ENCODE results near the gene LRP4.

LRP4 gene

DNA sequence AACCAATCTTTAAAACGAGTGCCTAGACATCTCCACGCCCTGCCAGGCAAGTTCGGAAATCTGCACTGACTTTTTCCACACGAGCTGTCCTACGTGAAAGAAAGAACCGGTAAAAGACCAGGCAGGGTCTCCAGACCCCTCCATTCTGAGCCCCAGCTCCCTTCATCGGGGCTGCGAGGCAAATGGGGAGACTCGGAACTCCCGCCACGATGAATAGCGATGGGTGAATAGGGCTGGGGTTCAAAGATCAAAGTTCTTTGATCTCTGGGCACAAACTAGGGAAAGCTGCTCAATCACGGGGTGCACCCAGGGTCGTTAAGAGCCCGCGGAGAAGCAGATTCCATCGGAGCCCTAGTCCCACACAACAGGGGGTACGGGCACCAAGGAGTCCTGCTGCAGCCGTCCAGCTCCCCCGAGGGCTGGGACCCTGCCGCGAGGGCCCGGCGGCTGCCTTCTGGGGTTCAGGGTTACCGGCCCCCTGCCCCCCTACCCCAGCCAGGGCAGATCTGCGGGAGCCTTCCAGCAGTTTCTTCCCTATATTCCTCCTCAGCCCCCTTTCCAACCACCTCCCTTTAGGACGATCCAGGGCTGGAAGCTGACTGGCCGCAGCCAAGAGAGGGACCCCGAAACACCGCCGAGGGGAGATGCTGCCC, 1.1 kb downstream of the LRP4 start:
- DNase-seq = no peak

DNA sequence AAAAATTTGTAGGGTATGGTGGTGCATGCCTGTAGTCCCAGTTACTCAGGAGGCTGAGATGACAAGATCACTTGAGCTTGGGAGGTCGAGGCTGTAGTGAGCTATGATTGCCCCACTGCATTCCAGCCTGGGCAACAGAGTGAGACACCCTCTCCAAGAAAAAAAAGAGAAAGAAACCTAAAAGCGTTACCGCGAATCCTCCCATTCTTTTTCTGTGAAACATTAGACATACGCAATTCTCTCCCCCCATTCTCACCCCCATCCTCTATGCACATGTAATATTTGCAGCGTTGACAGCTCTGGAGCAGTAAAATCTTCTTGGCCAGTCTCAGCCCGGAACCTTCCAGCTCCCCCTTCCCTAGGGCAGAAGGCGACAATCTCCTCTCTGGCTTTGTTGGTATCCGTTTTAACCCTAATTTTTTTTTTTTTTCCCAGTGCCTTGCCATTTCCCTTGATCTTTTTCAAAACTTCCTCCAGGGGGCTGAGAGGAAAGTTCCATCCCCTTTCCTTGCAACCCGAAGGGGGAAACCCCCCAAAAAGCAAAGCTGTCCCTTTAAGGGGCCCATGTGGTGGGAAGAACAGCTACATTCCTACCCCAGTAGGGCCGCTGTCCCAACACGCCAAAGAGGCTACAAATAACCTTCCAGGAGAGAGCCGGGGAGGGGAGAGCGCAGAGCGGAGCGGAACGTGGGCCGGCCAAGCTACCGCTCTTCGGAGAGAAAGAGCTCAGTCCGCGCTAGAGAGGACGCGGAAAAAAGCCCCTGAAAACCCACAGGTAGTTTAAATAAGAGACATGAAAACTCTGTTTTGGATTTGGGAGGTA, 1.9 kb downstream of the LRP4 start:
- no peak for DNase-seq

DNA sequence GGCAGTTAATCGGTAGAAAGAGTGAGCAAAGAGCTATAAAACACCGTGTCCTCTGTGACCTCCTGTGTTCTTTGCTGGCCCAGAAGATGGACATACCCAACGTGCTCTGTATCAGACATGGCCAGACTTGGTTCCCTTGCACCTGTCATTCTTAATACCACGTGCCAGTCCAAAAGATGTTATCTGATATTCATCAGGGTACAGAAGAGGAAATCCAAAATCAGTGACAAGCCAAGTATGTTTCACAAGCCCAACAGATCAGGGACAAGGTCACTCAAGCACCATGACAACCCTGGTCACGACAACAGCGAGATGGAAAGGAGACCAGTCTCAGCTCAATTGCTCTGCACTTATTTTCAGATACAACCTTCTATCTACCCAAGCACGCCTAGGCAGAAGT, 3.4 kb downstream of the LRP4 start:
- no peak for DNase-seq

DNA sequence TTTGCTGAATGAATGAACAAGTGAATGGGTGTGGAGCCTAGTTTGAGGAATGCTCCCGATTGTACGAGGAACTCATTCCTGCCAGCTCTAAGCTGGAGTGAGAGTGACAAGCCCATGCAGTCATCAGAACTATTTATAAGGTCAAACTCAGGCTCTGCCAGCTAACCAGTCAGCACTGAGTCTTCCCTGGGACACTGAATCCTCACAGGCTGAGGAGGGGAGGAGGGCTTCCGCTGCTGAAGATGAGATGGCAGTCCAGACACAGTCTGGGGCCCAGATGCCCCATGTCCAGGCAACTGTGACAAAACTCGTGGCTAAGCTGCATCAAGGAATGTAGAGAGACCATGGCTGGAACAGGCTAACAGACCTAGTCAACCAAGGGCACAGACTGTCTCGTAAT, 4.0 kb downstream of the LRP4 start:
- no peak for DNase-seq

DNA sequence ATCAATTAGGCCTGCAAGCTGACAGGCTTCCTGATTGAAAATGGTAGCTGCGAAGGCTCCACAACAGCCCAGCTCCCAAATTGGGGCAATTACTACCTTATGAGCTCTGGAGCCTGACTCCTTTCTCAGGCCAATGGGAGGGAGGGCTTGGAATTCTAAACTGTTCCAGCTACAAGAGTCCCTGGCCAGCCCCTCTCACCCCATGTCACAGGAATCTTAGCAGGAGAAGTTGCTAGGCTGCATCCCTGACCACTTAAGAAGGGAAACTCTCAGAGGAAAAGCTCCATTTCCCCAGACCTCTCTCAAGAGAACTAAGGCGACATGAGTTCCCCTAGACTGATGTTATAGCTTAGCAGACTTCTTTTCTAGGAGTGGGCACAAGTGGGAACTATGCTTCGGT, 4.9 kb downstream of the LRP4 start:
- DNase-seq = no peak

DNA sequence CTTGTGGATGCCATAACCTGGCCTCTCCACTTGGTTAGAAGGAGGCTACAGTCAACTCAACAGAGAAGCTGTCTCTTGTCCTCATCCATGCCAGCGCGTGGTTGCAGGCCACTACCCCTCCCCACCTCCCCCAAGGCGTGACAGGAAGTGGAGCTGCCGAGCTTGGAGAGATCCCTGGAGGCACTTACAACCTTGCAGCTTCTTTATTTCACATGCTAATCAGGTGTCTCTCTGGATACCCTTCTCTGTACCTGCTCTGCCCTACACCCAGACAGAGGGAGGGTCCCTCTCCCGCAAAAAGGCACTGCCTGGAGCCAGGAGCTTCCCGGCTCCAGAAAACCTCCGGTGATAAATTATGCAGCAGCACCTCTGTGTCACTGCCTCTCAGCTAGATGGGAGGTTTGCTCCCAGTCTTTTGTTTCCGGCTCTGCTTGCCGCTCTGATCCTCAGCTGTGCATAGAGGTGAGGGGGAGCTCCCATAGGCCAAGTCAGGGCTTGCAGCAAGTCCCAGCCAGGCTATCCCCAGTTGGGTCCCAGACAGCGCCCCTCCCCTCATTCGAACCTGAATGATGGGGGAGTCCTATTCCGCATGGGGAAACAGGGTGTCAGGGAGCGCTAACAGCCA, 5.7 kb downstream of the LRP4 start:
- DNase-seq = no peak

DNA sequence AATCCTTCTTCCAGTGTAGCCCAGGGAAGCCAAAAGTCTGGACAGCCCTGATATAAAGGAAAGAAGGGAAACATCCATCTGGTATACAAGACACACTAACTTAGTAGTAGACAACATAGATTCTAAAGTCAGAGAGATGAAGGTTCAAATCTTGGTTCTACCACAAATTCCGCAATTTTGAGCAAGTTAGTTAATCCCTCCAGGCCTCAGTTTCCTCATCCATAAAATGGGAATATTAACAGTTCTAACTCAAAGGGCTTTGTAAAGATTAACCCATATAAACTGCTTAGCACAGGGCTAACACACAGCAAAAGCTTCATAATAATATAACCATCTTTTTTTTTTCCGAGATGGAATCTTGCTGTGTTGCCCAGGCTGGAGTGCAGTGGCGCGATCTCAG, 10.7 kb downstream of the LRP4 start:
- no peak for DNase-seq

DNA sequence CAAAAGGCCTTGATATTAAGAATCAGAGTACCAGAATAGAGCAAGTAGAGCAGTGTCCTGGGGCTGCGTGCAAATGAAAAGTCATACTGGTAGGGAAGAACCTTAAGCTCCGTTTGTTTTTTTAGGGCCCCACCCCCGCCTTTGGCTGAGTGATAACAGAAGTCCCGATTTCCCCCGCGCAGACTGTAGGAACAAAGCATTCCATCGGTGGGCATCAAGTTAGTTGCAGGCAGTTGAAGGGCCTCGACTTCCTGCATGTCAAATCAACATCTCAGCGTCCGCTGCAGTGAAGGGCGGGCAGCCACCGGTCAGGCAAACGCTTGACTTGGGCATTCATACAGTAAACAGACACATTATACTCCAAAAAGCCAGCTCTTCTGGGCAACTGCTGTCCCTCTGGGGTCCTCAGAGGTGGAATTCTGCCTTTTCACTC, 11.7 kb downstream of the LRP4 start:
- no peak for DNase-seq

DNA sequence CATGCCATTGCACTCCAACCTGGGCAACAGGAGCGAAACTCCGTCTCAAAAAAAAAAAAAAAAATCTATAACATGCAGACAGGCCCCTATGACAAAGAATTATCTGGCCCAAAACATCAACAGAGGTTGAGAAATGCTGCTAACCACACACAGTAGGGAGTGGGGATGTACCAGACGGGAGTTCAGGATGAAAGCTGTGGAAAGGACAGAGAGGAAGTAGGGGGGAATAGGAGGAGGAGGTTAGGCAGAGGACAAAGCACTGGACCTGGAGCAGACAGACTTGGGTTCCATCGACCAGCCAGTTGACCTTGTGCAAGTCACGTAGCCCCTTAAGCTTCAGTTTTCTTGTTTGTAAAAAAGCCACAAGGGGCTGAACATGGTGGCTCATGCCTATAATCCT, 12.5 kb downstream of the LRP4 start:
- no peak for DNase-seq

DNA sequence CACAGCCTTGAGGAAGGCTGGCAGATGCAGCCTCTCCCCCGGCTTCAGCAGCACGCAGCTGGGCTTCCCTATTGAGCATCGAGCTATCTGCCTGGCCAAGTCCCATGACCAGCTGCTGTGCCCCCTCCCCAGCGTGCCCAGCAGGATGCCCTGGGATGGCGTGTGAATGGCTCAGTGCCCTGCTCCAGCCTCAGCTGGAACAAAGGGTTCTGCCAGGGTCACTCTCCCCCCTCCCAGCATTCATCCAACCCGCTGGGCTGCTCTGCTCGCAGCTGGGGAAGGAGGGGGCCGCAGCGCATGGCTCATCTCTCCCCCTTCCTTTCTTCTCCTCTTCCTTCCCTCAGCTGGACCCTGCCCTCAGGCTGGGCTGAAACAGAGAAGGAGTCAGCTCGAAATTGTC, 14.5 kb downstream of the LRP4 start:
- no peak for DNase-seq

DNA sequence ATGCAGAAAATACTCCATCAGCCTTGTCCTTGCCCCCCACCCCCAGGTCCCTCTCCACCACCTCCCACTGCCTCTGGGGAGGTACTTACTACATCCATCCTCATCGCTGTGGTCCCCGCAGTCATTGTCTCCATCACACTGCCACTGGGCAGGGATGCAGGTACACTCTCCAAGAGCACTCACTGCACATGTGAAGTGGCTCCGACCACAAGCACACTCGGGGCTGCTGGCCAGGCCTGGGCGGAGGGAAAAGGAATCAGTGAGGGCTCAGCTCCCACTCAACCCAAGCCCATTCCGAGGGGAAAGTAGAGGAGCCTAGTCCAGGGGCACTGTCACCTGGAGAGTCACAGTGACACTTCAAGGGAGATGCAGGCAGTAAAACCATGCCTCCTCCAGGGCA, 15.7 kb downstream of the LRP4 start:
- DNase-seq = no peak

DNA sequence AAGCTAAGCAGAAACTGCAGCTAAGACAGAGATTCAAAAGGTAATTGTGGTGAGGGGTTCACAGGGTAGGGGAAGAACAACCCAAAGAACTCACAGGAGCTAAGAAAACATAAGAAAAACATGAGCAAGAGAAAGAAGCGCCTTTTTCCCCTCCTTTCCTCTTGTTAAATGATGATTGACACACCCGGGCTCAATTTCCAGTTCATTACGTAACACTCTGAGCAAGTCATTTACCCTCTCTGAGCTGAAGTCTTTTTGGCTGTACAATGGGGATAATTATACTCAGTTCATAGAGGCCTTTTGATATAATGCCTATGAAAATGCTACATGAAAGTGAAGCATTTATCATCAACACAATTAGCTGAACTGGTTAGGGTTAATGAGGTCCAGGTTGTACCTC, 17.2 kb downstream of the LRP4 start:
- DNase-seq = no peak

DNA sequence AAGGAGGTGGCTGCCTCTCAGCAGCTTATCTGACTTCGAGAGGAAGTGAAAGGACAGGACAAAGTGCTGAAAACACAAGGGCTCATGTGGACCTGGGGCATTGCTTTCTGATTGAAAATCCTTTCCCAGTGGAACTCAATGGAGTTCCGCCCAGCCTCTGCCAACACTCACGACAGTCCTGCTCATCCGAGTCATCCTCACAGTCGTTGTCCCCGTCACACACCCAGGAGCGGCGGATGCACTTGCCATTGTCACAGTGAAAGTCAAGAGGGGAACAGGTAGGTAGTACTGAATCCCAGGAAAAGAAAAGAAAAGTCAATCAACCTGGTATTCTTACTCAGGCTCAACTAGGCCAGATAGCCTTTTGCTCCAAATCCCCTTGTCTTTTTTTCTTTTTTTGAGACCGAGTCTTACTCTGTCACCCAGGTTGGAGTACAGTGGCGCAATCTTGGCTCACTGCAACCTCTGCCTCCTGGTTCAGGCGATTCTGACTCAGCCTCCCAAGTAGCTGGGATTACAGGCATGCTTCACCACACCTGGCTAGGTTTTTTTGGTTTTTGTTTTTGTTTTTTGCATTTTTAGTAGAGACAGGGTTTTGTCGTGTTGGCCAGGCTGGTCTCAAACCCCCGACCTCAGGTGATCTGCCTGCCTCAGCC, 18.1 kb downstream of the LRP4 start:
- no peak for DNase-seq

DNA sequence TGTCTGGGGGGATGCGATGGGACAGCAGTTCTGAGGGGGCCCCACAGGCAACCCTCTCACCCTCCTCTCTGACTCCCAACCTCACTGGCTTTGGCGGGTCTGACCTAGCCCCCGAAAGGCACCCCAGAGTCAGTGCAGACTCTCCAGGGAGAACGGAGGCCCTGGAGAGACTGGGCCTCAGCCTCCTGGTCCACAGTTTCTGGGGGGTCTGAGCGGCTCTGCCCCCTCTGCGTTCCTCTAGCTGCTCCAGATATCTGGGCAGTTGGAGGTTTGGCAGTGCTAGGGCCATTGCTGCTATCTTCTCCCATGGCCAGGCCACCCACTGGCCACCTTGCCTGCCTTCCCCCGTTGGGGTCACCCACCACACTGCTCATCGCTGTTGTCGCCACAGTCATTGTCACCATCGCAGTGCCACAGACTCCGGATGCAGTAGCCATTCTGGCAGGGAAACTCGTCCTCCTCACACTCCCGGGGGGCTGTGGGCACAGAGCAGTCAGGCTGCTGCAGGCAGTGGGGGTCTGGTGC, 18.8 kb downstream of the LRP4 start:
- DNase-seq = no peak

DNA sequence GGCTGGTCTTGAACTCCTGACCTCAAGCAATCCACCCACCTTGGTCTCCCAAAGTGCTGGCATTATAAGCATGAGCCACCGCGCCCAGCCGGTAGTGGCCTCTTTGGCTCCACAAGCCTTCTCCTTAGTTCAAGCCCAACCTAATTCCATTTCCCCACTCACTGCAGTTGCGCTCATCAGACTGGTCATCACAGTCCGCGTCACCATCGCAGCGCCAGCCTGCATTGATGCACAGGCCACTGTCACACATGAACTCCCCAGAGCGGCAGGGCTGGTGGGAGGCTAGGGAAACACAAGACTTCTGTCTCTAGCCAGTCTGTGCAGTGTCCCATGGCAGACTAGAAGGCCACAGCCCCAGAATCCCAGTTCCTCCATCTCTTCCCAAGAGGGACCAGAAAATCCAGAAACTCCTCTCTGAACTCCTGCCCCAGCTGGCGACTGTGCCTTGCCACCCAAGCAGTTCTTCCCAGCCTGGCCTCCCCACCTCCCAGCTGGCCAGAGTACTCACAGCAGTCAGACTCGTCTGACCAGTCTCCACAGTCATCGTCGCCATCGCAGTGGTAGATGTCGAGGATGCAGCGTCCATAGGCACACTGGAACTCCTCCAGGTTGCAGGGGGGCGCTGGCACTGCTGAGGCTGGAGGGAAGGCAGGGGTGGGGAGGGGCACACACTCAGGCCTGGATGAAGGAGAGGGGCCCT, 19.8 kb downstream of the LRP4 start:
- DNase-seq = no peak

DNA sequence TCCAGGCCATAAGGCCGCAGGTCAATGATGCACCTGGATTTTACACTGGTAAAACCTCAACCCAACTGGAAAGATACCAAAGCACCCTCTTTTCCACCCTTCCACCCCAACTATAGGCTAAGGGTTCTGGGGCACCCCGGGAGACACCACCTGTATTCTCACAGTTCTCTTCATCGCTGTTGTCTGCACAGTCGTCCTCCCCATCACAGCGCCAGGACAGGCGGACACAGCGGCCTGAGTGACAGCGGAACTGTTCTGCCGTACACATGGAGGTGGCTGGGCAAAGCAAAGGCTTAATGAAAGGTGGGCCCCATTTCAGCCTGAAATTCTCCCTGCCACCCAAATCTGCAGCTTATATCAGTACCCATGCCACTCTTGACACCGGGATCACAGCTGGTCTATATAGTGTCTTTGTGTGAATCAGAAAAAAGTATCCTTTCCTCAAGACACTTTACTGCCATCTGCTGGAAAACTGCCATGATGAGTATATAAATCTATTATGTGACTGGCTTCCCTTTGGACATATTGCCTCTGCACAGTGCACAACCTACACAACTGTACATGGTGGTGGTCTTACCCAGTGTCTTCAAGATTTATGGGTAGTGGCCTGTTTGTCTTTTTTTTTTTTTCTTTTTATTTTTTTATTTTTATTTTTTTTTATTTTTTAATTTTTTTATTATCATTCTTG, 21.5 kb downstream of the LRP4 start:
- DNase-seq = no peak

DNA sequence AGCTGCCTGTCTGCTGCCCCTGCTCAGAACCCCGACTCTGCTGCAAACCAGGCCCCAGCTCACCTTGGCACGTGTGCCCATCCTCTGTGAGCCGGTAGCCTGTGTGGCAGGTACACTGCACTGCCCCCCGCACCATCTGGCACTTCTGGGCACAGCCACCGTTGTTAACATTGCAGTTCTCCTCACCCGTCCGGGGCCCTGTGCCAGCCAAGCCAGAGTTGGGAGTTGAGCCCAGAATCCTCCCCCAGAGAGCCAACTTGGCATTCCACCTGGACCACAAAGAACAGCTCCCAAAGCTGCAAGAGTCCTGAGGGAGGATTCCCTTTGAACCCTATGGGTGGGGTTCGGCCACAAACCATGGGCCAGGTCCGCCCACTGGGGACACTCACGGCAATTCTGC, 22.5 kb downstream of the LRP4 start:
- DNase-seq = no peak

DNA sequence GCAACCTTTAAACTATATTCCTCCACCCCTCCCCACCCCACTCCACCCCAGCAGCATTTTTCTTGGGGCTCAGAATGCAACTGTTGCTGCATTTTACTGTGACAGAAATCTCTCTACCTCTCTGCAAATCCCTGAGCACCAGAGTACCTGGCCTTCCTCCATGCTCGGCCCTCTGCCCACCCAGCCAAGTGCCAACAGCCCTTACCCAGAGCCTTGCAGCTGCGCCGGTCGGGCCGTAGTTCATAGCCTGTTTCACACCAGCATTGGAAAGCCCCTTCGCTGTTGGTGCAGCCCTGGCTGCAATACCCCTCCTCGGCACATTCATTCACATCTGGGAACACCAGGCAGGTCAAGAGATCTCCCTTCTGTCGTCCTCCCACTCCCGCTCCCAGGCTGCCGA, 23.4 kb downstream of the LRP4 start:
- DNase-seq = no peak

DNA sequence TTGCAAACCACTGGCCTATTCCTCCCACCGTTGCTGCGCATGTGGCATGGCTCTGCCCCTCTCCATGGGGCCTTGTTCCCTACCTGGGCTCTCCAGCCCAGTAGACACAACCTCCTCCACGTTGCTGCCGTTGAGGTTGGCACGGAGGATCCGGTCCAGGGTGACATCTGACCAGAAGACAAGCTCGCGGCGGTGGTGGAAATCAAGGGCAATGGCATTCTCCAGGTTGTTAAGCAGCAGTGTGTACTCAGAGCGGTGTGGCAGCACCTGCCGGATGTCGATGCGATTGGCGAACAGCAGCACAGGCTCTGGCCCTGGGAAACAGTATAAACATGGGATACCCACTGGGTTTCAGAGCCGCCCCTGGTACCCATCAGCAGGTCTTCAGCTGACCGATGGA, 23.8 kb downstream of the LRP4 start:
- DNase-seq = no peak

DNA sequence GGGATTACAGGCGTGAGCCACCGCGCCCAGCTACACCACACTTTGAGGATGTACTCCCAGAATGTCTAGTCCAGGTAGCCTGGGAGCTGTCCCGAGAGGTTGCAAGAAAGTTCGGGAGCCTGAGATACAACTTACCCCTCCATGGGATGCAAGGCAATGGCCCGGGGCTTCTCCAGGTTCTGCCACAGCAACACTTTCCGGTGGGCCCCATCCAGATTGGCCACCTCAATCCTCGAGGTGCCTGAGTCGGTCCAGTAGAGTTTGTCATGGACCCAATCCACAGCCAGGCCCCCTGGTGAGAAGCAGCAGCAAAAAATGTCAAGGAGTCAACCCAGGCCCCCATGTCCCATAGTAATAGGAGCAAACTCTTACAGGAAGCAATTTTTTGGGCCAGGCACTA, 25.5 kb downstream of the LRP4 start:
- no peak for DNase-seq

DNA sequence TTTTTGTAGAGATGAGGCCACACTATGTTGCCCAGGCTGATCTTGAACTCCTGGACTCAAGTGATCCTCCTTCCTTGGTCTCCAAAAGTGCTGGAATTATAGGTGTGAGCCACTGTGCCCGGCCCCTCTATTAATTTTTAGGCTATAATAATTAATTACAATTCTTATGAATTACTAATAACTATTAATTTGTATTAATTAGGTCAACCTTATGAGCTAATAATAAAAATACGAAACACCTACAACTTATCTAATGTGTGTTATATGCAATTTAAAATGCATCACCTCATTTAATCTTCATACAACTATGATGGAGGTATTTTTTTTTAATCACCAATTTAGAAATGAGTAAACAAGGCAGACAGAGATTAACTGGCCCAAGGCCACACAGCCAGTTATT, 26.2 kb downstream of the LRP4 start:
- no peak for DNase-seq

DNA sequence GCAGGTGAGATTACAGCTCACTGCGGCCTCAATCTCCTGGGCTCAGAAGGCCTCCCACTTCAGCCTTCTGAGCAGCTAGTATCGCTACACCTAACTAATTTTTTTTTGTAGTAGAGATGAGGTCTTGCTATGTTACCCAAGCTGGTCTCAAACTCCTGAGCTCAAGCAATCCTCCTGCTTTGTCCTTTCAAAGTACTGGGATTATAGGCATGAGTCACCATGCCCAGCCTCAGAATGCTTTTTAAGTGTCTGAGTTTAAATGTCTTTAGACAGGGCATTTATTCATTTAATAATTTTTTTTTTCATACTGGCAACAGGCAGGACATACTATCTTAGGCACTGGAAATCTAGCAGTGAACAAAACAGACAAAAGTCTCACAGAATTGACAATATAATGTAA, 27.7 kb downstream of the LRP4 start:
- DNase-seq = no peak

Data from CD4-positive, alpha-beta T cell treated with Interferon gamma for 1 hour (primary cell).